HK-2 (cell line): ENCODE measurements around the gene AOPEP.
A peak's percentile ranks its signal among the peaks of the same experiment; 100 is the strongest.
"Not testable (repeated sequence)": the region's sequence is repeated elsewhere in the genome, so short reads cannot be mapped to it uniquely, and the experiment has no call there.

Experiments
- DNase-seq: peaks from one replicate; pipeline ENCODE4 v3.0.0-alpha.2; 2018; ENCODE audit not compliant: unreplicated experiment

AOPEP gene

GRCh38 chr9:95017661-95018060 is 291.2 kb downstream of the AOPEP start:
- DNase-seq, result no peak

GRCh38 chr9:95018099-95018936 is 291.8 kb downstream of the AOPEP start:
- no peak for DNase-seq

- not testable (repeated sequence) for DNase-seq
Measured at GRCh38 chr9:95020644-95021043, 294.1 kb downstream of the AOPEP start.

GRCh38 chr9:95021166-95021886 is 294.8 kb downstream of the AOPEP start:
- no peak for DNase-seq

GRCh38 chr9:95022657-95023056 is 296.2 kb downstream of the AOPEP start:
- DNase-seq, result no peak

- DNase-seq, result peak; percentile 51
Measured at GRCh38 chr9:95023217-95024003, 296.9 kb downstream of the AOPEP start.

GRCh38 chr9:95024097-95024671 is 297.7 kb downstream of the AOPEP start:
- no peak for DNase-seq

GRCh38 chr9:95025213-95026147 is 299.0 kb downstream of the AOPEP start:
- DNase-seq, result peak; percentile 47

GRCh38 chr9:95026148-95026524 is 299.6 kb downstream of the AOPEP start:
- no peak for DNase-seq

GRCh38 chr9:95027914-95028852 is 301.7 kb downstream of the AOPEP start:
- no peak for DNase-seq

GRCh38 chr9:95028853-95029219 is 302.3 kb downstream of the AOPEP start:
- DNase-seq, result no peak

GRCh38 chr9:95029288-95029687 is 302.8 kb downstream of the AOPEP start:
- no peak for DNase-seq

GRCh38 chr9:95029720-95030119 is 303.2 kb downstream of the AOPEP start:
- DNase-seq, result no peak

- DNase-seq, result no peak
Measured at GRCh38 chr9:95030344-95030743, 303.8 kb downstream of the AOPEP start.

- no peak for DNase-seq
Measured at GRCh38 chr9:95030920-95031642, 304.6 kb downstream of the AOPEP start.

GRCh38 chr9:95031711-95032461 is 305.4 kb downstream of the AOPEP start:
- no peak for DNase-seq

- no peak for DNase-seq
Measured at GRCh38 chr9:95032580-95033341, 306.3 kb downstream of the AOPEP start.

- DNase-seq, result no peak
Measured at GRCh38 chr9:95035846-95036245, 309.3 kb downstream of the AOPEP start.
